K562 (cell line): Measurements from ENCODE around the gene CUTA. TPM values are rescaled to one million over a fixed set of nuclear protein-coding genes. Genes with fewer than 3 reads are reported as not detected.

Experiments
- ARNT ChIP-seq, 2 experiments: fragments of 450-650 bp; IDR thresholded peaks; 2 replicates each; pipeline ENCODE4 v1.6.1; 2016; ENCODE audit warnings: mild to moderate bottlenecking in 1 of 2
- ERF ChIP-seq: fragments of 450-650 bp; formaldehyde crosslinking; IDR thresholded peaks from 2 replicates; pipeline ENCODE4 v1.4.0; 2020; ENCODE audit warnings: mild to moderate bottlenecking, mixed read lengths
- FOXP1 ChIP-seq: sonication (generic); formaldehyde crosslinking; IDR thresholded peaks from 2 replicates; pipeline ENCODE4 v1.8.0; 2022; ENCODE audit warnings: mild to moderate bottlenecking, missing genetic modification reagents
- FOXP4 ChIP-seq: sonication (generic); formaldehyde crosslinking; IDR thresholded peaks from 2 replicates; pipeline ENCODE4 v1.8.0; 2022; ENCODE audit warnings: mild to moderate bottlenecking, missing genetic modification reagents, borderline replicate concordance
- HDAC1 ChIP-seq, 2 experiments: fragments of 450-650 bp; IDR thresholded peaks; 2 replicates each; pipeline ENCODE4 v1.6.1; 2016 to 2017; ENCODE audit warnings: inconsistent platforms in 1 of 2, mild to moderate bottlenecking in 1 of 2, moderate library complexity in 1 of 2
- HEY1 ChIP-seq: fragments of 250-450 bp; sonication (Bioruptor Pico); IDR thresholded peaks from 2 replicates; pipeline ENCODE4 v1.5.0; 2020; ENCODE audit warnings: mild to moderate bottlenecking, moderate library complexity, borderline replicate concordance
- IRF9 ChIP-seq: fragments of 450-650 bp; IDR thresholded peaks from 2 replicates; pipeline ENCODE4 v1.6.1; 2016; ENCODE audit warnings: missing biosample characterization, missing genetic modification characterization
- JUN ChIP-seq, 2 experiments: sonication (generic) in 1 of 2; formaldehyde crosslinking in 1 of 2; IDR thresholded peaks; 2 replicates each; pipeline versions ENCODE4 v1.6.1 to v1.8.0; 2012 to 2022; ENCODE audit warnings: borderline replicate concordance in 2 of 2, mild to moderate bottlenecking in 2 of 2, improper control_type of control experiment in 1 of 2, low read depth in 1 of 2, low read length in 1 of 2, missing genetic modification reagents in 1 of 2
- KAT7 ChIP-seq: sonication (generic); formaldehyde crosslinking; IDR thresholded peaks from 2 replicates; pipeline ENCODE4 v1.8.0; 2022; ENCODE audit warnings: missing genetic modification reagents, mild to moderate bottlenecking, borderline replicate concordance
- KLF1 ChIP-seq: fragments of 450-650 bp; IDR thresholded peaks from 2 replicates; pipeline ENCODE4 v1.6.1; 2016; ENCODE audit warnings: missing genetic modification characterization, missing compliant biosample characterization
- NCOR1 ChIP-seq: fragments of 450-650 bp; IDR thresholded peaks from 2 replicates; pipeline ENCODE4 v1.6.1; 2016; ENCODE audit warnings: mild to moderate bottlenecking, moderate library complexity
- NKRF ChIP-seq: fragments of 450-650 bp; IDR thresholded peaks from 2 replicates; pipeline ENCODE4 v1.6.1; 2016; ENCODE audit warnings: borderline replicate concordance
- RBM25 ChIP-seq: fragments of 200-400 bp; formaldehyde crosslinking; IDR thresholded peaks from 2 replicates; pipeline ENCODE4 v1.6.1; 2018; ENCODE audit warnings: low read length, low read depth, moderate library complexity; ENCODE audit not compliant: severe bottlenecking
- SETDB1 ChIP-seq: IDR thresholded peaks from one replicate; pipeline ENCODE4 v1.6.1; 2012; ENCODE audit warnings: low read length, control low read depth, inconsistent platforms
- SMC3 ChIP-seq: conservative IDR thresholded peaks from 2 replicates; pipeline ENCODE4 v1.6.1; 2011; ENCODE audit warnings: low read depth, low read length, improper control_type of control experiment; ENCODE audit not compliant: insufficient read depth
- TFAM ChIP-seq: fragments of 250-450 bp; sonication (Bioruptor Pico); conservative IDR thresholded peaks from 2 replicates; pipeline ENCODE4 v1.5.0; 2021; ENCODE audit warnings: mild to moderate bottlenecking, moderate library complexity
- ZKSCAN8 ChIP-seq: fragments of 200-800 bp; sonication (Bioruptor generic); IDR thresholded peaks from 2 replicates; pipeline ENCODE4 v1.6.1; 2016; ENCODE audit warnings: missing genetic modification characterization, missing compliant biosample characterization
- ZNF354B ChIP-seq: fragments of 250-450 bp; sonication (Bioruptor Pico); IDR thresholded peaks from 2 replicates; pipeline ENCODE4 v1.4.0; 2020
- ZNF445 ChIP-seq: fragments of 250-450 bp; sonication (Bioruptor Pico); IDR thresholded peaks from 2 replicates; pipeline ENCODE4 v1.4.0; 2020; ENCODE audit warnings: low read depth, mild to moderate bottlenecking, moderate library complexity
- ZNF707 ChIP-seq: fragments of 250-450 bp; sonication (Bioruptor Pico); conservative IDR thresholded peaks from 2 replicates; pipeline ENCODE4 v1.8.0; 2022; ENCODE audit warnings: inconsistent platforms, mild to moderate bottlenecking, moderate library complexity
- polyA plus RNA-seq, 8 experiments: library from polyadenylated mRNA; depleted of rRNA in 4 of 8; stranded (reverse) in 5 of 8; unstranded in 3 of 8; fragments of >200 nt; fragmentation: Nextera tagmentation in 2 of 8; fragmentation: Illumina TruSeq in 1 of 8; extraction: Ambion mirVana in 2 of 8; extraction: Trizol in 1 of 8; gene quantifications; 2 replicates each; pipeline versions ENCODE4 v1.2.1 to v1.2.3, GENCODE V29; 2011 to 2014; ENCODE audit warnings: inconsistent platforms in 1 of 8, missing spikeins in 1 of 8
- total RNA-seq, 7 experiments: library from RNA; depleted of rRNA in 6 of 7; stranded (reverse); fragments of >200 nt in 6 of 7; fragmentation: Illumina TruSeq in 2 of 7; extraction: Trizol in 2 of 7; gene quantifications; 2 replicates each; pipeline versions ENCODE4 v1.2.1 to v1.2.3, GENCODE V29; 2011 to 2021; ENCODE audit warnings: low replicate concordance in 1 of 7

CUTA gene
- total and polyA plus RNA-seq, 9 of the 15 experiments (the other 6 are each of a cell fraction or from before 2014, with no cell fraction given), result 166 to 682 (median 310) TPM

GRCh38 chr6:33425668-33426577 lies 8.0 kb upstream of the CUTA start (continued):
- TF ChIP-seq TFAM (CRISPR knock-in tag), result no peak
- no peak; the same call in 1 of the 2 replicates for TF ChIP-seq NCOR1
- no peak for TF ChIP-seq ZNF707 (CRISPR knock-in tag)
- TF ChIP-seq ERF (CRISPR knock-in tag), result no peak
- TF ChIP-seq HDAC1 (IDR thresholded peaks at IDR 0.05), result peak in 1 of 2 experiments; percentile 33; a peak in 2 of 4 replicates
- TF ChIP-seq ARNT (IDR thresholded peaks at IDR 0.05), result no peak
- TF ChIP-seq ZNF354B, result no peak
- no peak for TF ChIP-seq ZNF445 (CRISPR knock-in tag)
- TF ChIP-seq FOXP4 (CRISPR knock-in tag), result peak; percentile 98; the same call in 1 of the 2 replicates
- no peak for TF ChIP-seq SETDB1
- TF ChIP-seq IRF9 (tag), result no peak
- TF ChIP-seq ZKSCAN8, result no peak
- TF ChIP-seq JUN (IDR thresholded peaks at IDR 0.05; ENCODE audit: borderline replicate concordance, low read depth, low read length), result peak; percentile 46
- no peak; the same call in 1 of the 2 replicates for TF ChIP-seq JUN (CRISPR knock-in tag; IDR thresholded peaks at IDR 0.05; ENCODE audit: borderline replicate concordance)
- no peak for TF ChIP-seq KLF1 (tag)
- TF ChIP-seq KAT7 (CRISPR knock-in tag), result 0 out of 2 replicates have a peak, but pooled peaks have one; percentile 47
- TF ChIP-seq SMC3, result peak; percentile 62
- TF ChIP-seq FOXP1, result peak; percentile 94
- peak; percentile 41; the same call in 1 of the 2 replicates for TF ChIP-seq NKRF
- no peak for TF ChIP-seq RBM25
- no peak for TF ChIP-seq HEY1 (CRISPR knock-in tag)
